Activated CD8-positive, alpha-beta memory T cell treated with anti-CD3 and anti-CD28 coated beads for 36 hours (primary cell): ENCODE data around the gene NOB1. TPM values are rescaled to one million over a fixed set of nuclear protein-coding genes. Genes with fewer than 3 reads are reported as not detected.

Source experiments
- CTCF ChIA-PET: fragments of 350-600 bp; sonication (Branson Sonifier 250); formaldehyde crosslinking; loops from one replicate; lab custom pipeline; 2021; ENCODE audit warnings: antibody characterized with exemption; lab: Charles Lee
- POLR2A ChIA-PET: fragments of 350-600 bp; sonication (Branson Sonifier 250); formaldehyde crosslinking; loops from one replicate; lab custom pipeline; 2021; ENCODE audit warnings: antibody characterized with exemption; lab: Charles Lee
- total RNA-seq, 2 experiments: library from RNA; stranded (reverse); gene quantifications; one replicate each; pipeline ENCODE4 v1.2.3, GENCODE V29; 2021

Gene NOB1
- total RNA-seq, 2 experiments from 2014 or later = 127 to 130 TPM

DNA sequence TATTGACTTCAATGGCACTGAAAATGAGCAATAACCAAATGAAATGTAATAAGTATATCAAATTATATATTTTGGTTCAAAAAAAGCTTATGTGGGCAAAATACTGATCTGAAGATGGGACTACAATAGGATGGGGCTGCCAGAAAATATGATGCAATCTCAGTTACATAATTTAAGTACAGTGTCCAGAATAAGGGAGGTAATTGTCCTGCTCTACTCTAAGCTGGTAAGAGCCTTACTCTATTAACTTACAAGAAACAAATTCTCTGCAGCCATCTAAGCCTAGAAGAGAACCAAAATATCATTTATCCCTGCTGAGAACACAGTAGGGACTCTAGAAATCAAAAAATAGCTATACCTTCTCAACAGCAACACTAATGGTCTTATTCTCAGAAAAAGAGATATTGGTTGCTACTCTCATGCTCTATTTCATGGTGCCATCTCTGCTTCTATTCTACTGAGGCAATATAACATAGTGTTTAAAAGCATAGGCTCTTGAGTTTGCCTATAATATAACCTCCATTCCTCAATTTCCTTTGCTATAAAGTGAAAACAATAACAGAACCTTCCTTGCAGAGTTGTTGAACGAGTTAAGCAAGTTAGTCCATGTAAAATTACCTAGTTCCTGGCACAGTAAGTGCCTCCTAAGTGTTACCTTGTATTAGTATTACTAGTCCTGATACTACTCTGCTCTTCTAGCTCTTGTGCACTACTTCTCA lies 48.3 kb downstream of the NOB1 start:
- ChIA-PET CTCF (interaction anchor here (0.7 to 2.1 kb wide), 2 partner anchors 48 to 647 kb away, joined by 3 to 8 read pairs; partner anchors contain the start of gene NOB1), POLR2A (interaction anchor here (0.6 to 0.7 kb wide), 2 partner anchors 266 to 840 kb away, joined by 3 read pairs; no protein-coding TSS in a partner anchor)

DNA sequence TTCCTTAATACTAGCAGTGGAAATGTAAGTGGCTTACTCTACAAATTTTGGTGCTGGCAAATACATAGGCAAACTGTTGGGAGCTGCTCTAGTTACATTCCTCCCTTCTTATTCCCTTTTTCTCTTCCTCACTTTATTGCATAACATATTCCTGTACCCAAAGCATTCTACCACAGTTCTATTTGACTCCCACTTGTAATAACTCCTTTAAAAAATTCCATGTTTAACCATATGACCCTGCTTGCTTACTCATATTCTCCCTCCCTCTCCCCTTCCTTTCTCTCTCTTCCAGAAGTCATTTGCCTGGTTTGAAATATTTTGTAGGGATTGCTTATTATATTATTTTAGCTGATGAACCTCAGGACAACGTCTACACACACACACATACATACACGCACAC lies 51.1 kb downstream of the NOB1 start:
- CTCF ChIA-PET = interaction anchor here (2.1 kb wide), 1 partner anchor 51 kb away, joined by 4 read pairs; the partner anchor contains the start of gene NOB1
- POLR2A ChIA-PET = no interaction called here

DNA sequence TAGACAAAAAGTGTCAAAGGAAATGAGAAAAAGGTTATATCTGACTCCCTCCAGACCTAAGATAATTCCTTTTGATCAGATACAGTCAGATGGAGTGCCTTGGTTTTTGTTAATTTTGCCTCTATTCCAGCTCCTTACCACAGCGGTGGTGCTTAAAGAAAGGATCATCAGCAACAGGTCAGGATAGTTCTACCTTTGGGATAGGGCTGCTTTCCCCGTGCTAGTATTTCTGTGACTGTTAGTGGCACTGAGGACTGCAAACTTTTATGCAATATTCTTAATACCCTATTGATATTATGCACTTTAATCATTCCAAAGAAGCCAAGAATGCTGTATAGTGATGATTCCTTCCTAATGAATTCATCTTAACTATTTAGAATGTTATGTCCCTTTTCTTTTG lies 52.9 kb downstream of the NOB1 start:
- POLR2A ChIA-PET = no interaction called here
- CTCF ChIA-PET = no interaction called here

DNA sequence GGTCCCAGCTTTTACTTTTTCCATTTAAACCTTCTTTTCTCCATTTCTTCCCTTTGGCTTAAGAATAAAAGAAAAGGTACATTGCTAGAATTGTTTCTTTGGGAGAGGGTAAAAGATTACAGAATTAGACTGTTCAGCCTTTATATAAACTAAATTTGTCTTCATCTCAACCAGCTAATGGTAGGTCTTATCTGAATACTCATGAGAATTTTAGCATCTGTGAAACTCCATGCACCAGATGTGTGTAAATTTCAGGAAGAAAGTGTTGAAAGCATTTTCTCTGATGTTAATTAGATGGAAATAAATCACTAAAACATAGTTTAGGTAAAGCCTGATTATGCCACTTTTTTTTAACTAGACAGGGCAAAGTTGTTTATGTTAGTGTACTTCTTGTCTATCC lies 53.3 kb downstream of the NOB1 start:
- POLR2A ChIA-PET = no interaction called here
- CTCF ChIA-PET = interaction anchor here (0.5 kb wide), 1 partner anchor 123 kb away, joined by 3 read pairs; no protein-coding TSS in a partner anchor

DNA sequence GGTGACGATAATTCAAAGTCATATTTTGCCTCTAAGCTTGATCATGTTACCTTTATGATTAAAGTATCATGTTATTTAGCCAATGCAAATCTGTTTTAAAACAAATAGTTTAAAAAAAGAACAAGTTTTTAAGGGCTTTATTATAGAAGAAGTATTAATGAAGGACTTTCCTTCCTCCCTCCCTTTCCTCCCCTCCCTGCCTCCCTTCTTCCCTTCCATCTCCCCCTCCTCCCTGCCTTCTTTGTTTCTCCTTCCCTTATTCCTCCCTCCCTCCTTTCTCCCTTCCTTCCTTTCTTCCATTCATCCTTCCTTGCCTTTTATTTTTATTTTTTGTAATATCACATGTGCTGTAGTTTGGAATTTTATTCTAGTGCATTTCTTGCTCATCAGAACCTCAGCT lies 54.8 kb downstream of the NOB1 start:
- POLR2A ChIA-PET = no interaction called here
- CTCF ChIA-PET = interaction anchor here (0.6 kb wide), 1 partner anchor 58 kb away, joined by 3 read pairs; no protein-coding TSS in a partner anchor

DNA sequence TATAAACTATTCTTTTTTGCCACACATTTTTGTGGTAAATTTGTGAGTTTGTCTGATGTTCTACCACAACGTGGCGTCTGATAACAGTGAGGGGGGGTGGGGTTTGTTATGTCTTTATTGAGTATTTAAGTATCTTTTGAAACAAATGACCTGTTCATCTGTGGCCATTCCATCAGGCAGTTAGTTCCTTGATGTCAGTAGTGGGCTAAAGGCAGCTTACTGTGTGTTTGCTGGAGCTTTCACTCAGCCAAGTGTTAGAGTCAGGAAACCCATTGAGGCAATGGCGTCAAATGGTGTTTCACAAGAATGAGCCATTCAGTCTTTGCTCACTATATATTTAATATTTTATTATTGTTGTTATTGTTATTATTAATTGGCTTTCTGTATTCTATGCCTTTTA lies 56.3 kb downstream of the NOB1 start:
- ChIA-PET POLR2A (no interaction called here), CTCF (no interaction called here)

DNA sequence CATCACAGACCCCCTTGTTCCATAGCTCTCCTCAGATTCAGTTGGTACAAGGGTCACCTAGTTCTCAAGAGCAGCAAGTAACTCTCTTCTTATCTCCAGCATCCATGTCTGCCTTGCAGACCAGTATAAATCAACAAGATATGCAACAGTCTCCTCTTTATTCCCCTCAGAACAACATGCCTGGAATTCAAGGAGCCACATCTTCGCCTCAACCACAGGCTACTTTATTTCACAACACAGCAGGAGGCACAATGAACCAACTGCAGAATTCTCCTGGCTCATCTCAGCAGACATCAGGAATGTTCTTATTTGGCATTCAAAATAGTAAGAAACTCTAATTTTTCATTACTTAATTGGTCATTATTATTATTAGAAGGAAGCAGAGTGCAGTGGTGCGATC lies 60.8 kb downstream of the NOB1 start:
- CTCF ChIA-PET = no interaction called here
- POLR2A ChIA-PET = no interaction called here

DNA sequence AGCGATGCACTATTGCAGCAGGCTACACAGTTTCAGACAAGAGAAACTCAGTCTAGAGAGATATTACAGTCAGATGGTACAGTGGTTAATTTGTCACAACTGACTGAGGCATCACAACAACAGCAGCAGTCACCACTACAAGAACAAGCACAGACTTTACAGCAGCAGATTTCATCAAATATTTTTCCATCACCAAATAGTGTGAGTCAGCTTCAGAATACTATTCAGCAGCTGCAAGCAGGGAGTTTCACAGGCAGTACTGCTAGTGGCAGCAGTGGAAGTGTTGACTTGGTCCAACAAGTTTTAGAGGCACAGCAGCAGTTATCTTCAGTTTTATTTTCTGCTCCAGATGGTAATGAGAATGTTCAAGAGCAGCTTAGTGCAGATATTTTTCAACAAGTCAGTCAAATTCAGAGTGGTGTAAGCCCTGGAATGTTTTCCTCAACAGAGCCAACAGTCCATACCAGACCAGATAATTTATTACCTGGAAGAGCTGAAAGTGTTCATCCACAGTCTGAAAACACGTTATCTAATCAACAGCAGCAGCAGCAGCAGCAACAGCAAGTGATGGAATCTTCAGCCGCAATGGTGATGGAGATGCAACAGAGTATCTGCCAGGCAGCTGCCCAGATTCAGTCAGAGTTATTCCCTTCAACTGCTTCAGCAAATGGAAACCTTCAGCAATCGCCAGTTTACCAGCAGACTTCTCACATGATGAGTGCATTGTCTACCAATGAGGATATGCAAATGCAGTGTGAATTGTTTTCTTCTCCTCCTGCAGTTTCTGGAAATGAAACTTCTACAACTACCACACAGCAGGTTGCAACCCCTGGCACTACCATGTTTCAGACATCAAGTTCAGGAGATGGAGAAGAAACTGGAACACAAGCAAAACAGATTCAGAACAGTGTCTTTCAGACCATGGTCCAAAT lies 62.5 kb downstream of the NOB1 start:
- CTCF ChIA-PET = interaction anchor here (0.6 kb wide), 1 partner anchor 40 kb away, joined by 3 read pairs; no protein-coding TSS in a partner anchor
- POLR2A ChIA-PET = no interaction called here

Other genes starting within 250 kb of the NOB1 start
- gene NFAT5, start 189.0 kb downstream of the NOB1 start, total RNA-seq = 10 to 100 TPM; 39.8 to 40.0 TPM
- 10 to 100 TPM; 13.4 to 13.7 TPM for gene NQO1, start 28.4 kb downstream of the NOB1 start, total RNA-seq
- gene WWP2, start 7.4 kb upstream of the NOB1 start, total RNA-seq = 10 to 100 TPM; 36.1 to 36.3 TPM
- under 1 TPM in 1 of 2 experiments, not detected in 1; 0.19 TPM for gene CLEC18A, start 196.4 kb upstream of the NOB1 start, total RNA-seq